MM.1S (cell line): ENCODE results near the gene SNX17.
A peak's percentile ranks its signal among the peaks of the same experiment; 100 is the strongest.

Source experiments
- DNase-seq: peaks from one replicate; pipeline ENCODE4 v3.0.0-alpha.2; 2015
- H2AFZ ChIP-seq: fragments of 300-600 bp; sonication (generic); 2 replicates; pipeline ENCODE4 v1.6.0; 2016; ENCODE audit warnings: antibody characterized with exemption, low read length
- H3F3A ChIP-seq: fragments of 300-600 bp; sonication (generic); 2 replicates; pipeline ENCODE4 v1.6.1; 2016; ENCODE audit warnings: mild to moderate bottlenecking, antibody characterized with exemption, low read length, moderate library complexity, mixed read lengths; ENCODE audit not compliant: insufficient read depth
- H3K27ac ChIP-seq: fragments of 300-600 bp; sonication (generic); 2 replicates; pipeline ENCODE4 v1.5.1; 2016; ENCODE audit warnings: mild to moderate bottlenecking, low read length
- H3K27me3 ChIP-seq: fragments of 300-600 bp; sonication (generic); replicated peaks from 2 replicates; pipeline ENCODE4 v1.6.0; 2016; ENCODE audit warnings: low read length; ENCODE audit not compliant: insufficient read depth
- H3K36me3 ChIP-seq: fragments of 300-600 bp; sonication (generic); replicated peaks from 2 replicates; pipeline ENCODE4 v1.6.1; 2016; ENCODE audit warnings: mild to moderate bottlenecking, low read length, mixed read lengths; ENCODE audit not compliant: insufficient read depth
- H3K4me1 ChIP-seq: fragments of 300-600 bp; sonication (generic); 2 replicates; pipeline ENCODE4 v1.6.1; 2016; ENCODE audit warnings: low read length, mixed read lengths
- H3K4me2 ChIP-seq: fragments of 300-600 bp; sonication (generic); 2 replicates; pipeline ENCODE4 v1.6.0; 2016; ENCODE audit warnings: low read depth, low read length
- H3K4me3 ChIP-seq: fragments of 300-600 bp; sonication (generic); 2 replicates; pipeline ENCODE4 v1.5.1; 2016; ENCODE audit warnings: low read length, mixed read lengths
- H3K79me2 ChIP-seq: fragments of 300-600 bp; sonication (generic); 2 replicates; pipeline ENCODE4 v1.6.1; 2016; ENCODE audit warnings: mixed run types, low read length, mixed read lengths
- H3K9ac ChIP-seq: fragments of 300-600 bp; sonication (generic); 2 replicates; pipeline ENCODE4 v1.6.1; 2016; ENCODE audit warnings: low read length, mixed read lengths
- H3K9me2 ChIP-seq: fragments of 300-600 bp; sonication (generic); replicated peaks from 2 replicates; pipeline ENCODE4 v1.6.1; 2016; ENCODE audit warnings: mild to moderate bottlenecking, low read length, mixed read lengths; ENCODE audit not compliant: insufficient read depth
- H3K9me3 ChIP-seq: fragments of 300-600 bp; sonication (generic); replicated peaks from 2 replicates; pipeline ENCODE4 v1.6.1; 2016; ENCODE audit warnings: mild to moderate bottlenecking, low read length, mixed read lengths; ENCODE audit not compliant: insufficient read depth
- H4K20me1 ChIP-seq: fragments of 300-600 bp; sonication (generic); 2 replicates; pipeline ENCODE4 v1.6.1; 2016; ENCODE audit warnings: mild to moderate bottlenecking, low read length, moderate library complexity, mixed read lengths; ENCODE audit not compliant: insufficient read depth
- EZH2 ChIP-seq: fragments of 300-600 bp; sonication (generic); optimal IDR thresholded peaks from 2 replicates; pipeline ENCODE3; 2017; ENCODE audit warnings: low read depth, mild to moderate bottlenecking, antibody characterized with exemption, low read length, mixed read lengths
- EZH2phosphoT487 ChIP-seq: fragments of 300-600 bp; sonication (generic); IDR thresholded peaks from 2 replicates; pipeline ENCODE4 v1.6.1; 2018; ENCODE audit warnings: antibody characterized with exemption, low read length
- TF ChIP-seq, protein P1 (sequence below): fragments of 300-600 bp; sonication (generic); IDR thresholded peaks from 2 replicates; pipeline ENCODE4 v1.5.1; 2016; ENCODE audit warnings: antibody characterized with exemption, low read length, mixed read lengths

The SNX17 gene

DNA sequence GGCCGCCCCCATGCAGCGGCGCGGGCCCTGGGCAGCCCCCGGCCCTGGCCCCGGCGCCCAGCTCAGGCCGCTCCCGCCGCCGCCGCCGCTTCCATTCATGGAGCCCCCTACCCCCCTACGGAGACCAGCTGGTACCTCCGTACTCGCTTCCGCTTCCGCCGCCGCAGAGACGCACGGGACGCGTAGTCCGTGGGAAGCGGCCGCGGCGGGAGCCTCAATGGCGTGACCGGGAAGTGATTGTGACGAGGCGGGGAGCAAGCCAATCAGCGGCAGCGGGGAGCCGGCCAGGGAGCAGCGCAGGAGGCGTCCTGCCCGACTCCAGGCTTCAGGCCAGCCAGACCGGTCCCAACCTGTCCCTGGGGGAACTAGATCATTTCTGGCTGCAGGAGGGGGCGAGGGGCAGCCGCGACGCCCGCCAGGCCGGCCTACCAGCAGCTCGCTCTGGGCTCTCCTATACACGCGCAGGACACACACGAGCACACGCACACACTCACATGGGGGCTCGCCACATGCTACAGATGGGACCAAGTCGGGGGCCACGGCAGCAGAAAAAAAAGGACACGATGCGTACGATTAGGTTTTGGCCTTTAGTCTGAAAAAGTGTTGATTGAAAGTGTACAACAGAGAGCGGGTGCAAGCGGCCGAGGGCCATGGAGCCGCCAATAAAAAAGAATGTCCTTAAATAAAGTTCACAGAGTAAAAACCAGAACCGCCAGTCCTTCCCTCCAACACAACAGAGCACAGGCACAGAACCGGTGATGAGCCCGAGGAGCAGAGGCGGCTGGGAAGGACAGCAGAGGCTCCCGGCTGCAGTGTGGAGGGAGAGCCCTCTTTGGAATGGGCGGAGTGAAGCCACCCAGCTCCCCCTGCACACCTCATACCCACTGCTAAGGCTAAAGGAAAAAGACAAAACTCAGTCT is 10.5 kb downstream of the SNX17 start, which contains the start of gene ZNF513:
Gene ZNF513, minus strand, starts transcription at position 109 of the 920 bp plus-strand sequence. CDS start 208 bp downstream, outside the sequence.
- Histone ChIP-seq H3F3A (peaks cover 29% of the 10 kb centered on the region), H3K9me2 (no peaks in the 10 kb centered on the region), H3K79me2 (peaks cover 35% of the 10 kb centered on the region), H3K27me3 (no peaks in the 10 kb centered on the region), H3K27ac (peak within 1 kb of the TSS; percentile 37; the same call in 1 of the 2 replicates), H3K4me1 (no peaks in the 10 kb centered on the region), H3K36me3 (peaks cover 6% of the 10 kb centered on the region), H3K4me2 (peak within 1 kb of the TSS; percentile 74), H3K4me3 (peak within 1 kb of the TSS; percentile 93), H3K9me3 (no peaks in the 10 kb centered on the region), H3K9ac (peak within 1 kb of the TSS; percentile 76), H4K20me1 (no peaks in the 10 kb centered on the region), H2AFZ (peak within 1 kb of the TSS; percentile 74)
- peak; percentile 83 for DNase-seq
- TF ChIP-seq EZH2 (no peak), EZH2phosphoT487 (no peak)
- TF ChIP-seq, protein P1, sequence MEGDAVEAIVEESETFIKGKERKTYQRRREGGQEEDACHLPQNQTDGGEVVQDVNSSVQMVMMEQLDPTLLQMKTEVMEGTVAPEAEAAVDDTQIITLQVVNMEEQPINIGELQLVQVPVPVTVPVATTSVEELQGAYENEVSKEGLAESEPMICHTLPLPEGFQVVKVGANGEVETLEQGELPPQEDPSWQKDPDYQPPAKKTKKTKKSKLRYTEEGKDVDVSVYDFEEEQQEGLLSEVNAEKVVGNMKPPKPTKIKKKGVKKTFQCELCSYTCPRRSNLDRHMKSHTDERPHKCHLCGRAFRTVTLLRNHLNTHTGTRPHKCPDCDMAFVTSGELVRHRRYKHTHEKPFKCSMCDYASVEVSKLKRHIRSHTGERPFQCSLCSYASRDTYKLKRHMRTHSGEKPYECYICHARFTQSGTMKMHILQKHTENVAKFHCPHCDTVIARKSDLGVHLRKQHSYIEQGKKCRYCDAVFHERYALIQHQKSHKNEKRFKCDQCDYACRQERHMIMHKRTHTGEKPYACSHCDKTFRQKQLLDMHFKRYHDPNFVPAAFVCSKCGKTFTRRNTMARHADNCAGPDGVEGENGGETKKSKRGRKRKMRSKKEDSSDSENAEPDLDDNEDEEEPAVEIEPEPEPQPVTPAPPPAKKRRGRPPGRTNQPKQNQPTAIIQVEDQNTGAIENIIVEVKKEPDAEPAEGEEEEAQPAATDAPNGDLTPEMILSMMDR: no peak

DNA sequence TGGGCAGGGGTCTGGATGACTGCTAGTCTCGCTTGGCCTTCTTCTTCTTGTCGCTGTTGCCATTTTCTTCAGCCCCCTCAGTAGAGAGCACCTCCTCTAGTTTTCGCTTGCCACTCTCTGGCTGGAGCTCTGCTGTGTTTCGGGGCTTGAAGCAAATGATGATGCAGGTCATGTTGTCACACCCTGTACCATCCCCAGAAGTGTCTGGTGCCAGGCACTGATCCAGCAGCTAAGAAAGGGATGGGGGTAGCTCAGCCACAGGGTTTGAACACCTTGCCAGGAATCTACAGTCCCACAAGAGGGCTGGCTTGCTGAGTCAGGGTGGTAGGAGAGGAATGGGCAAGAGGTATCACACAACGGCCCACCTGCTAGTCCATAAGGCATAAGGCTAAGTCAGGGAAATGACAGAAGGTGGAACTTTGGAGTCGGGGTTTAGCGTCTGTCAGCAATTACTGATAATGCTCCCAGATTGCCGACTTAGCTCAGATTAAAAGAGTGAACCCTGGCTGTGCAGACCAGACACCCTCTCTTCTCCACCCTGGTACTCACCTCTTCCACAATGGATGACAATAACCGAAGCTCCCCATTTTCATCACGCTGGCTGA is 11.3 kb downstream of the SNX17 start:
- no peaks in the 10 kb centered on the region for H3K27me3 ChIP-seq
- peaks cover 6% of the 10 kb centered on the region for H3K36me3 ChIP-seq
- H3F3A ChIP-seq: peaks cover 29% of the 10 kb centered on the region
- H4K20me1 ChIP-seq: no peaks in the 10 kb centered on the region
- no peaks in the 10 kb centered on the region for H3K9me3 ChIP-seq
- no peak overlapping the region for H3K9ac ChIP-seq
- no peak for DNase-seq
- H3K27ac ChIP-seq: no peak overlapping the region
- no peaks in the 10 kb centered on the region for H3K9me2 ChIP-seq
- no peak overlapping the region for H3K4me2 ChIP-seq
- TF ChIP-seq, protein P1: no peak
- no peak for TF ChIP-seq EZH2phosphoT487
- no peak for TF ChIP-seq EZH2
- H3K4me1 ChIP-seq: no peaks in the 10 kb centered on the region
- no peak overlapping the region for H2AFZ ChIP-seq
- H3K79me2 ChIP-seq: peaks cover 38% of the 10 kb centered on the region
- no peak overlapping the region for H3K4me3 ChIP-seq

DNA sequence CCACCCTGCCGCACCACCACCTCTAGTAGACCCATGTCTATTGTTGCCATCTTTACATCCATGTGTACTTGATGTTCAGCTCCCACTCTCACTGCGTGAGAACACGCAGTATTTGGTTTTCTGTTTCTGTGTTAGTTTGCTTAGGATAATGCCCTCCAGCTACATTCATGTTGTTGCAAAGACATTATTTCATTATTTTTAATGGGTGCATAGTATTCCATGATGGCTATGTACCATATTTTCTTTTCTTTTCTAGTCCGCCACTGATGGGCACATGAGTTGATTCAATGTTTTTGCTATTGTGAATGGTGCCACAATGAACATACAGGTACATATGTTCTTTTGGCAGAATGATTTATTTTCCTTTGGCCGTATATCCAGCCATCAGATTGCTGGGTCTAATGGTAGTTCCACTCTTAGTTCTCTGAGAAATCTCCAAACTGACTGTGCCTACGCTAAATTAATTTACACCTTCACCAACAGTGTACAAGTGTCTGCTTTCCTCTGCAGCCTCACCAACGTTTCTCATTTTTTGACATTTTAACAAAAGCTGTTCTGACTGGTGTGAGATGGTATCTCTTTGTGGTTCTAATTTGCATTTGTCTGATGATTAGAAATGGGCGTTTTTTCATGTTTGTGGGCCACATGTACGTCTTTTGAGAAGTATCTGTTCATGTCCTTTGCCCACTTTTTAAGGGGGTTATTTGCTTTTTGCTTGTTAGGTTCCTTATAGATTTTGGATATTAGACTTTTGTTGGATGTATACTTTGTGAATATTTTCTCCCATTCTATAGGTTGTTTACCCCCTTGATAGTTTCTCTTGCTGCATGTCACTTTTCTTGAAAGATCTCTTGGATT is 20.6 kb downstream of the SNX17 start:
- Histone ChIP-seq H4K20me1 (no peaks in the 10 kb centered on the region; the same call in 1 of the 2 replicates), H3K9me3 (no peaks in the 10 kb centered on the region), H3K4me1 (no peaks in the 10 kb centered on the region), H3K9me2 (no peaks in the 10 kb centered on the region), H3K27ac (no peak overlapping the region), H3F3A (no peaks in the 10 kb centered on the region), H3K4me3 (no peak overlapping the region), H3K9ac (no peak overlapping the region), H3K36me3 (no peaks in the 10 kb centered on the region), H3K4me2 (no peak overlapping the region), H3K79me2 (peaks cover 84% of the 10 kb centered on the region), H2AFZ (no peak overlapping the region), H3K27me3 (no peaks in the 10 kb centered on the region)
- TF ChIP-seq EZH2: no peak
- TF ChIP-seq, protein P1: no peak
- no peak for TF ChIP-seq EZH2phosphoT487
- no peak for DNase-seq
